Fibroblast of peridontal ligament (primary cell): ENCODE data around the gene GALNT7.
A peak's percentile ranks its signal among the peaks of the same experiment; 100 is the strongest.

ENCODE experiments used
- DNase-seq: peaks from one replicate; pipeline ENCODE4 v3.0.0-alpha.2; 2010; ENCODE audit errors: extremely low read depth

The GALNT7 gene

GRCh38 chr4:173293663-173294062, 125.1 kb downstream of the GALNT7 start:
- no peak for DNase-seq

GRCh38 chr4:173294444-173294843, 125.8 kb downstream of the GALNT7 start:
- DNase-seq, result no peak

GRCh38 chr4:173301518-173302201, 133.0 kb downstream of the GALNT7 start:
- DNase-seq, result peak; percentile 86

DNA sequence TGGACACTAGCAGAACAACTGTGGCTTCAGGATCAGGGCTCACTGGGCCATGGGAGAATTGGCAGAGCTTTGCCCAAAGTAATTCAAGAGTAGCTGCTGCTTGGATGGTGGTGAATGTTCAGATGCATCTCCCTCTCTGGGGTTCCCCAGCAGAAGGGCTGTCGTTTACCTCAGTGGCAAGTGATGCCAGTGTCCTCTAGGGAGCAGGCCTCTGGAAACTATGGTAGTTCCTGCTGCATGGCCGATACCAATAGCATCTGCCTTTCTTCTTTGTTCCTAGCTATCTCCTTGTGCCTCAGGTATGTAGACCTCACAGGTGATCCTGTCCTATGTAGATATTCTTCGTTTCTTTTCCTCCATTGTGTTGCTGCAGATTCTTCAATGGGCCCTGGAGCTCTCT, 139.2 kb downstream of the GALNT7 start:
- no peak for DNase-seq

DNA sequence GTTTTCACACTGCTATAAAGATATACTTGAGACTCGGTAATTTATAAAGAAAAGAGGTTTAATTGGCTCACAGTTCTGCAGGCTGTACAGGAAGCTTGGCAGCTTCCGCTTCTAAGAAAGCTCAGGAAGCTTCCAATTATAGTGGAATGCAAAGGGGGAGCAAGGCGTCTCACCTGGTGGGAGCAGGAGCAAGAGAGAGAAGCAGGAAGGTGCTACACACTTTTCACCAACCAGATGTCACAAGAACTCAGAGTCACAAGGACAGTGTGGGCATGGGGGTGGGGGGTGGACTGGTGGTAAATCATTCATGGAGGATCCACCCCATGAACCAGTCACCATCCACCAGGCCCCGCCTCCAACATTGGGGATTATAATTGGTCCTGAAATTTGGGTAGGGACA, 142.8 kb downstream of the GALNT7 start:
- DNase-seq, result no peak

DNA sequence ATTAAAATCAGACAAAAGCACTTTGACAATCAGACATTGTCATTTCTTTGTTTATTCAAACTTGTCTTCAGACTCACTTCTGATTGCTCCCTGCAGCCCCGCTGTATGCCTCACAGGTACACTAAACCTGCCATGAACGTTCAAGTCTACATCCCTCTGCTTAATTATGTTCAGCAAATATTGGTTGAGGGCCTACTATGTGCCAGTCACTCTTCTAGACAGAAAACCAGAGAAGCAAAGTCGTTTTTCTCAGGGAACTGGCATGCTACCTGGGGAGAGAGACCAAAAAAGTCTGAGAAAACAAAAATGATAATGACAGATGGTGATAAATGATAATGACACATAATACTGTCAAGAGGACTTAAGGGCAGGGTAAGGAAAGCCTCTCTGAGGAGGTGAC, 146.1 kb downstream of the GALNT7 start:
- no peak for DNase-seq

DNA sequence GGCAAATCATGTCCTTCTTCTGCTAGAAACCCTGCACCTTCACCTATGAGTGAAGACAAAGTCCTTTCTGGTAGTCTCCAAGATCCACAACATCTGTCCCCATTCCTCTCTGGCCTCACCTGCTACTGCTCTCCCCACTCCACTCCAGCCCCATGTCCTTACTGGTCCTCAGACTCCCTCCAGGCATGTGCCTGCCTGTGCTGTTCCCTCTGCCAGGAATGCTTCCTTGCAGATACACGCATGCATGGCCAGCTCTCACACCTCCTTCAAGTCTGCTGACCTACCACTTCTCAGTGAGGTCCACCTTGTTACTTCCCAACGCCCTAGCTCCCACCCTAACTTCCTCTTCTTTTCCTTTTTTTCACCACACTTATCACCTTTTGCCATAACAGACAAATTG, 147.4 kb downstream of the GALNT7 start:
- DNase-seq, result no peak

DNA sequence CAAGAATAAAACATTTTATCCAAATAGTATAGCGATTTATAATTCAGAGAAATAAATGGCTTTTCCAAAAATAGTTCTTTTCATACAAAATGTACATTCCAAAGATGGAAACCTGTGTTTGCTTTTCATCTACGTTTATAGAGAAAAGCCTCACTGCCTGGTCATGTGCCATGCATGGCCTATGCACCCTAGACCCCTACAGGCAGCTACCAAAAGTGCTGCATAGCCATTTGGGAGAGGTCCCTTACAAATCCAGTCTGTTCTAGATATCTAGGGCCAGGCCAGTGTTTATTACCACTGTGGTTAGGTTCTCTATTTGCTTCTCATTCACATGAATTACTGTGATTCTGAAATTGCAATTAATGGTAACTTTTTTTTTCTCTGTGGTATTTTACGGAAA, 148.4 kb downstream of the GALNT7 start:
- no peak for DNase-seq

DNA sequence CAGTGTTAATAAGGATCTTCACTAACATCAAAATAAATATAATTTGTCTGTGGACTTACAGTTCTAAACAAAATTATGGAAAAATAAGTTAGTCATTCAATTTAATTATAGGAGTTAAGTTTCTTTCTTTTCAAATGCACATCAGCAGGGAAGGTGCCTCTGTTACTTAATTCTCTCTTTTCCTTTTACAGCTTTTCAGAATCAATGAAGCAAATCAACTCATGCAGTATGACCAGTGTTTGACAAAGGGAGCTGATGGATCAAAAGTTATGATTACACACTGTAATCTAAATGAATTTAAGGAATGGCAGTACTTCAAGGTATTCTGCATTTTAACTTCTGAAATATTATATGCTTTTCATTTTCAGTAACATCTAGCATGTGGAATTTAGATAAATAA, 149.6 kb downstream of the GALNT7 start:
- no peak for DNase-seq

DNA sequence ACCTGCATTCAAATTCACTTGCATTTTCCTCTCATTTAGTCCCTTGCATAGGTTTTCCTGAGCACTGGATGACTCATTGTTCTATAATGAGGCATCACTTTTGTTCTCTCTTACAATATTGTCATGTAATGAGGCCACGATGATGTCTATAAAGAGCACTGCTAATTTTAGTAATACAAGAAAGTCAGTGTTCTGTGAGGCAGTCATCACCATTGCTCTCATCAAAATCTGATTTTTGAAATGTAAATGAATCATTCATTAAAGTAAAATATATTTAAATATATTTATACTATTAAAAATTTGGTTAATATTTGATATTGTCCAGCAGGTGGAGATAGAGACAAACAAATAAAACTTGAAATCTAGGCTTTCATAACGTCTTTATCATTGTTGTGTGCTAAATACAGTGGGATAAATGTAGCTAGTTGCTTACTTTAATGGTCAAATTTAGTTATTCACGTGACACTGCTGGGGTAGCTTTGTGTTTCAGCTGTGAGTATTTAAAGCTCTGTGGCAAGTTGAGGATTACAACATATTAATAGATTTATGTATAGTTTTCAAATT, 150.1 kb downstream of the GALNT7 start:
- peak; percentile 78 for DNase-seq

- peak; percentile 43 for DNase-seq
Observed at GRCh38 chr4:173319696-173320095, 151.1 kb downstream of the GALNT7 start.

- no peak for DNase-seq
Observed at GRCh38 chr4:173325007-173325736, 156.6 kb downstream of the GALNT7 start.

DNA sequence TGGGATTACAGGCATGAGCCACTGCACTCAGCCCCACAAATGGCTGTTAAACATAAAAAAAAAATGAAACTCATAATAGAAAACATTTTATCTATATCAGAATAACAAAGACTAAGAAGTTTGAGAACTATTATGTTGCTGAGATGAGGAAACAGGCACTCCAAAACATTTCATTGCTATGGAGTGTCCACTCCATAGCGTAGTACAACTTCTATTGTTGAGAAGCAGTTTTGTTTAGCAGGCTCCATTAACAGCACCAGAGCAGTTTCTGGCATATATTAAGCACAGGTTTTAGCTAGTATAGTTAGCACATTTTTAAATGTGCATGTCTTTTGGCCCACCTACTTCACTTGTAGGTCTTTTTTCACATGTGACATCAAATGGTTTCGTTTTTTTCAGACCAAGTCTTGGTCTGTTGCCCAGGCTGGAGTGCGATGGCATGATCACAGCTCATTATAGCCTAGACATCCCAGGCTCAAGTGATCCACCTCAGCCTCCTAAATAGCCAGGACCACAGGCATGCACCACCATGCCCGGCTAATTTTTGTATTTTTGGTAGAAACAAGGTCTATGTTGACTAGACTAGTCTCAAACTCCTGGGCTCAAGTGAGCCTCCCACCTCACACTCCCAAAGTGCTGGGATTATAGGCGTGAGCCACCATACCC, 159.8 kb downstream of the GALNT7 start:
- DNase-seq, result no peak

- no peak for DNase-seq
Observed at GRCh38 chr4:173330590-173330989, 162.0 kb downstream of the GALNT7 start.

- peak; percentile 48 for DNase-seq
Observed at GRCh38 chr4:173332021-173332487, 163.4 kb downstream of the GALNT7 start.

GRCh38 chr4:173332963-173333657, 164.5 kb downstream of the GALNT7 start:
- no peak for DNase-seq

- no peak for DNase-seq
Observed at GRCh38 chr4:173333658-173334084, 165.1 kb downstream of the GALNT7 start.

GRCh38 chr4:173334085-173334890, 165.7 kb downstream of the GALNT7 start, which contains the start of gene HMGB2:
TSS of gene HMGB2 (minus strand) at chr4:173334358. CDS start at chr4:173333649, 709 bp downstream.
- DNase-seq, result peak; percentile 100

DNA sequence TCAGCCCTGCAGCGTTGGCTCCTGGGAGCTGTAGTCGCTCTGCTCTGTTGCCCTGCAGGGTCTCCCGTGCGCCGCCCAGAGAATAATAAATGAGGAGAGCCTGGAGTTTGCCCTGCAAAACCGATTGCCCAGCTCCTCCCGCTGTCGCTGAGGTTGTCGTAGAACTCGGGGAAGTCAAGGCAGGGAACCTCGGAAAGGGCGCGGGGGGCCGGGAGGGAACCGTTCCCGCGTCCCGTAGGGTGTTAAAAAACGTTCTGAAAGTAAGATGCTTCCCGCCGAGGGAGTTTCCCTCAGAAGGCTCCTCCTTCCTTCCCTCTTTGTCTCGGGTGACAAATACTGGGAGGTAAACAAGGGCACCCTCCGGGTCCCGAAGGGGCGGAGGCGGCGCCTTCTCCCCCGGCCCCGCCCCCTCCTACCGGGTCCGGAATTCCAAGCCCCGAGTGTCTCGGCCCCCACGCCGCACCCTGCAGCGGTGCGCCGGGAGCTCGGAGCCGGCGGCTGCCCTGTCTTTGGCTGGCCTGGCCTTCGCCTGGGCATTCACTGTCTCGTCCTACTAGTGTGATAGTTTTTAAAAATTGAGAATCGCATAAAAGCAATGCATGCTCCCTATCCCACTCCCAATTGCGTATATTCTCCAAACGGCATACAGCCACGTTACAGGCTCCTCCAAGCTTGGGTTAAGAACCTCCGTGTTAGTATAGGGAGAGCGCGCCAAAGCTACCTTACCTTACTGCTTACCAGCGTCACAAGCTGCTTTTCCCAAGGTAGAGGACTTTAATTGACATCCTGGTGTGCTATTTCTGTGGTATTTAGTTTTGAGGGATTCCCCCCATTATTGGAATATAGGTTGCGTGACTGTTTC, 166.5 kb downstream of the GALNT7 start:
- DNase-seq, result peak; percentile 66

DNA sequence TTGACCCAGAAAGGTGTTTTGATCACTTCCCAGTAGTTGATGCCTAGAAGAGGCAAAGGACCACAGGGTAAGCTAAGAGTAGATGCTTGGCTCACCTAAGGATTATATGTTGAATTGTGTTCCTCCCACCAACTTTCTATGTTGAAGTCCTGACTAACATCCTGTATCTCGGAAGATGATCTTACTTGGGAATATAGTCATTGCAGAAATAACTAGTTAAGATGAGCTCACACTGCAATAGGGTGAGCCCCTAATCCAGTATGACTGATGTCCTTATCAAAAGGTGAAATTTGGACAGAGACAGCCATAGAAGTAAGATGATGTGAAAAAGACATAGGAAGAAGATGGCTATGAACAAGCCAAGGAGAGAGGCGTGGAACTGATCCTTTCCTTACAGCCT, 168.9 kb downstream of the GALNT7 start:
- no peak for DNase-seq
